ENCODE data around the gene ELOA. TPM values are rescaled to one million over a fixed set of nuclear protein-coding genes. Genes with fewer than 3 reads are reported as not detected.

ELOA gene
- total and polyA plus RNA-seq, 9 of the 15 experiments (the other 6 are each of a cell fraction or from before 2014, with no cell fraction given), result 31.9 to 98.6 (median 61.3) TPM

DNA sequence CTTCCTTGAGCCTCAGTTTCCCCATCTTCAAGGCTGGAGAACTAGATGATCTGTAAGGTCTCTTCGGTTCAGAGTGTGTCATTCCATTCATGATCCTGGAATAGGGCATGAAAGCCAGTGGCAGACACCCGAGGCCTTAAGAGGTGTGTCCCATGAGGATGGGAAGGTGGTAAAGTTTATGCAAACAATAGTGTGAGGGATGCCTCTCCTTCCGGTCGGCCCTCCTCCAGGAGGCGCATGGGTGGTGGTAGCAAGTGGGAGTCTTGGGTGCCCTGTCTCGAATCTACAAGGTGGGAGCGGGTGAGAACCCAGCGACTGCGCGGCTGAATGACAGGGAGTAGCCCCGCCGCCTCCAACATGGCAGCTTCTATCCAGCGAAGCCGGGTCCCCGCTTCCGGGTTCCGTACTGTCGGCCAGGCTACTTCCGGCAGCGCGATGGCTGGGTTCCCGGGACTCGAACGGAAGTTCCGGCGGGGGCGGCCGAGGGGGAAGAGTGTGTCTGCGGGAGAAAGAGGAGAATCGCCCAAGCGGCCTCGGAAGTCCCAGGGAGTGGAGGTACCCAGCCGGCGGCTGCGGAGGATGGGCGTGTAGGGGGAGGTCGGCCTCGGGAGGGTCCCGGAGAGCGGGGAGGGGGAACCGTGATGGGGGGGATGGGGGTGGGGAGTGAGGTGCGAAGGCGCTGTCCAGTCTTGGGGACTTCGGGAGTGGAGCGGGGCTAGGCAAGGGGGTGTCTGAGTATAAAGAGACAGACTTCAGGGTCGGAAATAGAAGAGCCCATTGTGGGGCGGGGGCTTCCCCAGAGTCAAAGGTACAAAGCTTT, 47.6 kb downstream of the ELOA start, which contains the start of gene LYPLA2 (continued):
- TF ChIP-seq, protein P1, sequence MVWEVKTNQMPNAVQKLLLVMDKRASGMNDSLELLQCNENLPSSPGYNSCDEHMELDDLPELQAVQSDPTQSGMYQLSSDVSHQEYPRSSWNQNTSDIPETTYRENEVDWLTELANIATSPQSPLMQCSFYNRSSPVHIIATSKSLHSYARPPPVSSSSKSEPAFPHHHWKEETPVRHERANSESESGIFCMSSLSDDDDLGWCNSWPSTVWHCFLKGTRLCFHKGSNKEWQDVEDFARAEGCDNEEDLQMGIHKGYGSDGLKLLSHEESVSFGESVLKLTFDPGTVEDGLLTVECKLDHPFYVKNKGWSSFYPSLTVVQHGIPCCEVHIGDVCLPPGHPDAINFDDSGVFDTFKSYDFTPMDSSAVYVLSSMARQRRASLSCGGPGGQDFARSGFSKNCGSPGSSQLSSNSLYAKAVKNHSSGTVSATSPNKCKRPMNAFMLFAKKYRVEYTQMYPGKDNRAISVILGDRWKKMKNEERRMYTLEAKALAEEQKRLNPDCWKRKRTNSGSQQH (CRISPR knock-in tag; IDR thresholded peaks at IDR 0.05), result peak; percentile 86; the same call in 1 of the 2 replicates
- TF ChIP-seq, protein P2, sequence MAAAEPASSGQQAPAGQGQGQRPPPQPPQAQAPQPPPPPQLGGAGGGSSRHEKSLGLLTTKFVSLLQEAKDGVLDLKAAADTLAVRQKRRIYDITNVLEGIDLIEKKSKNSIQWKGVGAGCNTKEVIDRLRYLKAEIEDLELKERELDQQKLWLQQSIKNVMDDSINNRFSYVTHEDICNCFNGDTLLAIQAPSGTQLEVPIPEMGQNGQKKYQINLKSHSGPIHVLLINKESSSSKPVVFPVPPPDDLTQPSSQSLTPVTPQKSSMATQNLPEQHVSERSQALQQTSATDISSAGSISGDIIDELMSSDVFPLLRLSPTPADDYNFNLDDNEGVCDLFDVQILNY (CRISPR knock-in tag; IDR thresholded peaks at IDR 0.05), result no peak
- TF ChIP-seq BDP1 (IDR thresholded peaks at IDR 0.05; ENCODE audit: insufficient read depth, insufficient read length) (no peak), ERF (CRISPR knock-in tag; IDR thresholded peaks at IDR 0.05) (peak; percentile 88), YY1 (IDR thresholded peaks at IDR 0.05; ENCODE audit: borderline replicate concordance in 1 of 3, control insufficient read depth in 1 of 3, extremely low read depth in 1 of 3, insufficient read depth in 3 of 3, insufficient read length in 1 of 3, insufficient replicate concordance in 2 of 3, low read depth in 1 of 3, low read length in 2 of 3) (peak; percentile 80 to 99 (median 98)), RAD21 (CRISPR knock-in tag; conservative IDR thresholded peaks at IDR 0.05 in 1 of 2, IDR thresholded peaks at IDR 0.05 in 1 of 2) (no peak), BMI1 (IDR thresholded peaks at IDR 0.05; ENCODE audit: low read length) (no peak), RCOR1 (IDR thresholded peaks at IDR 0.05; ENCODE audit: borderline replicate concordance in 1 of 2, low read depth in 2 of 2, low read length in 2 of 2) (no peak), ZNF347 (CRISPR knock-in tag; IDR thresholded peaks at IDR 0.05; ENCODE audit: low read depth) (no peak), IFI16 (CRISPR knock-in tag; IDR thresholded peaks at IDR 0.05) (no peak), DPF2 (IDR thresholded peaks at IDR 0.05) (no peak), COPS2 (conservative IDR thresholded peaks at IDR 0.05) (no peak), SMARCB1 (IDR thresholded peaks at IDR 0.05; ENCODE audit: insufficient read length, low read depth) (no peak), NR4A1 (CRISPR knock-in tag; IDR thresholded peaks at IDR 0.05) (no peak), NR4A1 (tag; IDR thresholded peaks at IDR 0.05) (no peak), MXI1 (IDR thresholded peaks at IDR 0.05; ENCODE audit: low read depth, low read length) (peak; percentile 58; the same call in 1 of the 2 replicates), ZBTB8A (IDR thresholded peaks at IDR 0.05; ENCODE audit: partially characterized antibody) (no peak), NR3C1 (CRISPR knock-in tag; IDR thresholded peaks at IDR 0.05) (no peak), KAT8 (IDR thresholded peaks at IDR 0.05; ENCODE audit: low read depth) (no peak), HLTF (IDR thresholded peaks at IDR 0.05) (no peak), XRCC3 (IDR thresholded peaks at IDR 0.05) (no peak)
- TF ChIP-seq, protein P3, sequence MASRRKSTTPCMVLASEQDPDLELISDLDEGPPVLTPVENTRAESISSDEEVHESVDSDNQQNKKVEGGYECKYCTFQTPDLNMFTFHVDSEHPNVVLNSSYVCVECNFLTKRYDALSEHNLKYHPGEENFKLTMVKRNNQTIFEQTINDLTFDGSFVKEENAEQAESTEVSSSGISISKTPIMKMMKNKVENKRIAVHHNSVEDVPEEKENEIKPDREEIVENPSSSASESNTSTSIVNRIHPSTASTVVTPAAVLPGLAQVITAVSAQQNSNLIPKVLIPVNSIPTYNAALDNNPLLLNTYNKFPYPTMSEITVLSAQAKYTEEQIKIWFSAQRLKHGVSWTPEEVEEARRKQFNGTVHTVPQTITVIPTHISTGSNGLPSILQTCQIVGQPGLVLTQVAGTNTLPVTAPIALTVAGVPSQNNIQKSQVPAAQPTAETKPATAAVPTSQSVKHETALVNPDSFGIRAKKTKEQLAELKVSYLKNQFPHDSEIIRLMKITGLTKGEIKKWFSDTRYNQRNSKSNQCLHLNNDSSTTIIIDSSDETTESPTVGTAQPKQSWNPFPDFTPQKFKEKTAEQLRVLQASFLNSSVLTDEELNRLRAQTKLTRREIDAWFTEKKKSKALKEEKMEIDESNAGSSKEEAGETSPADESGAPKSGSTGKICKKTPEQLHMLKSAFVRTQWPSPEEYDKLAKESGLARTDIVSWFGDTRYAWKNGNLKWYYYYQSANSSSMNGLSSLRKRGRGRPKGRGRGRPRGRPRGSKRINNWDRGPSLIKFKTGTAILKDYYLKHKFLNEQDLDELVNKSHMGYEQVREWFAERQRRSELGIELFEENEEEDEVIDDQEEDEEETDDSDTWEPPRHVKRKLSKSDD (conservative IDR thresholded peaks at IDR 0.05; ENCODE audit: low read length), result no peak
- TF ChIP-seq, protein P4, sequence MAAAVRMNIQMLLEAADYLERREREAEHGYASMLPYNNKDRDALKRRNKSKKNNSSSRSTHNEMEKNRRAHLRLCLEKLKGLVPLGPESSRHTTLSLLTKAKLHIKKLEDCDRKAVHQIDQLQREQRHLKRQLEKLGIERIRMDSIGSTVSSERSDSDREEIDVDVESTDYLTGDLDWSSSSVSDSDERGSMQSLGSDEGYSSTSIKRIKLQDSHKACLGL (CRISPR knock-in tag; IDR thresholded peaks at IDR 0.05; ENCODE audit: borderline replicate concordance, poor library complexity, severe bottlenecking), result no peak

Data from K562 (cell line).